HG02870 (cell line): ENCODE results near the gene SEMA4D.
"Not testable (repeated sequence)": the region's sequence is repeated elsewhere in the genome, so short reads cannot be mapped to it uniquely, and the experiment has no call there.

Experiments
- ATAC-seq: cut with Tn5 transposase; IDR thresholded peaks from one replicate; pipeline ENCODE4 v1.9.1; 2021; ENCODE audit warnings: mild to moderate bottlenecking, moderate library complexity; ENCODE audit not compliant: unreplicated experiment

Gene SEMA4D

GRCh38 chr9:89375191-89375760 is 122.6 kb downstream of the SEMA4D start:
- ATAC-seq, result peak; percentile 57

DNA sequence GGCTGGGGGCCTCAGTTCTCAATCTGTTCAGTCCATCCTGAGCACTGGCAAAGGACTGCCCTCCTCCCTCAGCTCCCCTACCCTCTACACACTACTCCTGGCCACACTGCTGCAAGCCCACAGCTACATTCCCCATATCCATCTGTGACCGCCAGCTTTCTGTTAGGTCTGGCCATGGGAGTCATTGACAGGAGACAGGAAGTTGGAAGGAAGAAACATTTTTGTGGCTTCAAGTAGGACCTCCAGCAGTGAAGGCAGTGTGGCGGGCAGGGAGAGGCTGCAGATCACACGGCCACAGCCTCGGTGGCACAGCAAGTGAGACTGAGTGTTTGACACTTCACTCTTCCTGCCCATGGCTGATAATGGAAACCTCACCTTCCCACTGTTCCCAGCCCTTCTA is 123.7 kb downstream of the SEMA4D start:
- no peak for ATAC-seq

DNA sequence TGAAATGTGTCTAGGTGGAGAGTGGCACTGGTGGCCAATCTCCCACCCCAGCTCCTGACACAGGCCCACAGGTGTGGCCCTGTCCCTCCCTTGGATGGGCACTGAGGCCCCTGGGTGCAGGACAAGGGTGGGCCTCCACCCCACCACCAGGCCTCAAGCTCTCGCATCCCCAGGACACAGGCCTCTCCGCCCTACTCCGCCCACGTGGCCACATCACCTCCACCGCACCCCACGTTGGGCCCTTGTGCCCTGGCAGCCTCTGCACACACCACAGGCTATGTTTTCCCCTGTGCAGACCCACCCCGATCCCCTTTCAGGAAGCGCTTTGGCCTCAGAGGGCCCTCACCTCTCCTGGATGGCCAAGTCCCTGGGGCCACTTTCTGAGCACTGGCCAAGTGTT is 124.9 kb downstream of the SEMA4D start:
- no peak for ATAC-seq

DNA sequence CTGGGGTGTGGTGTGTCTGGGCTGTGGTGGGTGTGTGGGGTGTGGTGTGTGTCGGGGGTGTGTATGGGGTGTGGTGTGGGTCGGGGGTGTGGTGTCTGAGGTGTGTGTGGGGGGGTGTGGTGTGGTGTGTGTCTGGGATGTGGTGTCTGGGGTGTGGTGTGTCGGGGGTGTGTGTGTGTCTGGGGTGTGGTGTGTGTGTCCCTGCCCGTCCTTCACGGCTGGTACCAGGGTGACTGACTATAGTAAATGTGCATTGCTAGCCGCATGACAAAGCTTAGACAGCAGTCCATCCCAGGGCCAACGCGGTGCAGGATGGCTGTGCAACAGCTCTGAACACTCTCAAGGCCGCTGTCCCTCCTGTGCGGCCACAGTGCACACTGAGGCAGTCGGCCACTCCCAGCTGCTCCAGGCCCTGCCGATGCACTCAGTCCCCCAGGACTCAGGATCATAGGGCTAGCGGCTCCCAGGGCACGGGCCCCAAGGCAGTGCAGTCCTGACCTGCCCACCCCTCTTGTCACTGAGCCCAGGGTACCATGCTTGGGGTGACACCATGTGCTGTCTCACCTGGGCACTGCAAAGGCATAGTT is 125.6 kb downstream of the SEMA4D start:
- no peak for ATAC-seq

DNA sequence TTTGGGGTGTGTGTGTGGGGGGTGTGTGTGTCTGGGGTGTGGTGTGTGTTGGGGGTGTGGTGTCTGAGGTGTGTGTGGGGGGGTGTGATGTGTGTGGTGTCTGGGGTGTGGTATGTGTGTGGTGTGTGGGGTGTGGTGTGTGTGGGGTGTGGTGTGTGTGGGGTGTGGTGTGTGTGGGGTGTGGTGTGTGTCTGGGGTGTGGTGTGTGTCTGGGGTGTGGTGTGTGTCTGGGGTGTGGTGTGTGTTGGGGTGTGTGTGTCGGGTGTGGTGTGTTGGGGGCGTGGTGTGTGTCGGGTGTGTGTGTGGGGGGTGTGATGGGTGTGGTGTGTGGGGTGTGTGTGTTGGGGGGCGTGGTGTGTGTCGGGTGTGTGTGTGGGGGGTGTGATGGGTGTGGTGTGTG is 126.1 kb downstream of the SEMA4D start:
- not testable (repeated sequence) for ATAC-seq

DNA sequence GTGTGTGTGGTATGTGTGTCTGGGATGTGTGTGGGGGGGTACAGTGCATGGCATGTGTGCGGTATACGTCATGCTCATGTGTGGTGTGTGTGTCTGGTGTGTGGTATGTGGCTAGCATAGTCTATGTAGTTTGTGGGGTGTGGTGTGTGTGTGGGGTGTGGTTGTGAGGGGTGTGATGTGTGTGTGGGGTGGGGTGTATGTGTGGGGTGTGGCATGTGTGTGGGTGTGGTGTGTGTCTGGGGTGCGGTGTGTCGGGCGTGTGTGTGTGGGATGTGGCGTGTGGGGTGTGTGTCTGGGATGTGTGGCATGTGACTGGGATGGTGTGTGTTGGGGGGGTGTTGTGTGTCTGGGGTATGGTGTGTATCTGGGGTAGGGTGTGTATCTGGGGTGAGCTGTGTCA is 127.3 kb downstream of the SEMA4D start:
- no peak for ATAC-seq

- ATAC-seq, result no peak
Measured at GRCh38 chr9:89368978-89369377, 128.9 kb downstream of the SEMA4D start.

- ATAC-seq, result no peak
Measured at GRCh38 chr9:89368550-89368949, 129.4 kb downstream of the SEMA4D start.

GRCh38 chr9:89367726-89368437 is 130.0 kb downstream of the SEMA4D start:
- no peak for ATAC-seq

- no peak for ATAC-seq
Measured at GRCh38 chr9:89367281-89367680, 130.6 kb downstream of the SEMA4D start.

- no peak for ATAC-seq
Measured at GRCh38 chr9:89366711-89367110, 131.2 kb downstream of the SEMA4D start.

- no peak for ATAC-seq
Measured at GRCh38 chr9:89365532-89365912, 132.4 kb downstream of the SEMA4D start.

GRCh38 chr9:89364666-89365531 is 133.0 kb downstream of the SEMA4D start:
- ATAC-seq, result no peak

- ATAC-seq, result no peak
Measured at GRCh38 chr9:89363921-89364665, 133.8 kb downstream of the SEMA4D start.

- no peak for ATAC-seq
Measured at GRCh38 chr9:89363311-89363670, 134.6 kb downstream of the SEMA4D start.

DNA sequence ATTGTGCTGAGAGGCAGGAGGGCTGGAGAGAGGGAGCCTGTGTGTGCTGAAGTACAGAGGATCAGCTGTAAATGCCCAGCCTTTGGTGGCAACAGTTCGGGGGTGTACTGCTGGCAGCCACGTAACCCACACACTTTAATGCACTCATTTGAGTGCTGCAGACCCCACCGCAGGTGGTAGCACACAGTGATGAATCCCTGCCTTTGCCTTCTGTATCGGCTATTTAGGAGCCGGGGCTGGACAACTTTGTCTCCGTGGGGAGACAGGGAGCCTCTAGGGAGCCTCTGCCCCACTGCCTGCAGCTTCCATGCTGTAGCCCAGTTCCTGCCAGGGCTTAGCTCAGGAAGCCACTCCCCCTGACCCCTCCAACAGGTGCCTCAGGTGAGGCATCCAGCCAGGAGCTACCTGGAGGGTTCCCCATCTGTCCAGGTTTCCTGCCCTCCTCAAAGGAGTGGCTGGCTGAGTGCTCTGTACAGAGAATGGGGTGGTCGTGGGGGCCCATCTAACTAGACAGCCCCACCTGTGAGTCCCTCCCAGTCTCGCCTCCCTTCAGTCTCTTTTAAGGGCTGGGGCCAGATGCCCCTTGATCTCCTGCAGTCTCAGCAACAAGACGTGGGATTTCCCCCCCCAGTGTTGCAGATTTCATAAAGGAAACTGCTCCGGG is 135.1 kb downstream of the SEMA4D start:
- no peak for ATAC-seq

DNA sequence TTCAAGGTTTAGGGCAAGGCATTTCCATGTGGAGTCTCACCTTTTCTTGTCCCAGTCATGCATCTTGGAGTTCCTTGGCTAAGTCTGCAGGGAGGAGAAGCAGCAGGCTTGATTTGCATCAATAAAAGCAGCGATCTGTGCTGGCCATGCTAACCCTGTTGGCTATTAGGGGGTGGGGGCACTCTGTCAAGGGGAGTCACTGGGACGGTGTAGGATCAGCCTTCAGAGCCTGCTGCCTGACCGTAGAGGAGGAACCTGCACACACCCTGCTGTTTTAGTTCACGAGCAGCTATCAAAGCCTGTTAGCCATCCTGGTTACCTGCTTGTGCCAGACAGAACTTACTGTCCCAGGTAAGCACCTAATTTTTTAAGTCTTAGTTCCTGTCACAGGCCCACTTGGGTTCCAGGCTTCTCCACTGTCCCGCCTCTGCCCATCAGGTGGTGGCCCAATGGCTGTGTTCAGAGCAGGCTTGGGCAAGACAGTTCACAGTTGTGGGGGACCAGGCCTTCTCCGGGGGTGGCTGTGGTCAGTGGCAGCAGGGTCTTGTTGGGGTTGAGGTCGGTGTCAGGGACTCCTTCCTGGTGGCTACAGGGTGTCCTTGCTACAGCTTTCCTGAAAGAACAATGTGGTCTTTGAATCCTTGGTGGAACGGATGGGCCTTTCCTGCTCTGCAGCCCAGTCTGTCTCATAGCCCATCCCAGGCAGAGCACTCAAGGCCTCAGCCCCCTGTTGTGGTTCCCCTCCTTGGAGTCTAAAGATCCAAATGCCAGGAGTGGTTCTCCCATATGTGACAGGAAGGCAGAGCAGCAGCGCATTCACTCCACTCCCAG is 135.9 kb downstream of the SEMA4D start:
- ATAC-seq, result no peak

DNA sequence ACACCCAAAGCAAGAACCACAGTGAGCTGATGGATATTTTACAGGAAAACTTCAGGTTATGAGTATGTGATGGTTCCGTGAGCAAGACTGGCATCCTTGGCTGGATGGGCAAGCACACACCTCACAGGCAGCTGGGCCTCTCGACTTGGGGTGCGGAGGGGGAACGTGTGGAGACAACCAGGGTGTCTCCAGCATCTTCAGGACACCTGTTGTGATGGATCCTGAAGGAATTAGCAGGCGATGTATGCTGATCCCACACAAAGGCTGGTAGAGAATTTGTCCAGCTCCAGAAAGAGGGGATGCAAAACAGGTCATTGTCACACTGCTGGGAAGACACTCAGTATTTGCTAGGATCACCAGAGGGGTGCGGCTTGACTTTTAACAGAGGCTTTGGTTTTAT is 136.9 kb downstream of the SEMA4D start:
- ATAC-seq, result no peak

DNA sequence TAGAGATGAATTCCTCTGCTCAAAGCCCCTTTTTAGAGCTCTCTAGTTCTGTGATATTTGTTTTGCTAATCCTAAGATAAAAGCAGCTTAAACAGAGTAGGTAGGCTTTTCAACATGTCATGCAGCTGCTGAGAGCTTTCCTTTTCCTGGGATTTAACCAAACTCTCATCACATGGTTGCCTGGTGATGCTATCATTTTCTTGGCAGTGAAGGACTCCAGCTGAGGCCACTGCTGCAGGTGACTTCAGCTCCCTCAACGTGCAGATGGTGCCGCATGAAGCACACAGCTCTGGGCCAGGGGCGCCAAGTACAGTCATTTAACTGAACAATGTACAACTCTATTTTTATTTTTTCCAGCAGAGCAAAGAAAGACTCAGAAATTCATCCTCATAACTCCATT is 137.4 kb downstream of the SEMA4D start:
- ATAC-seq, result no peak
